ENCODE data around the gene GNAT1. TPM values are rescaled to one million over a fixed set of nuclear protein-coding genes. Genes with fewer than 3 reads are reported as not detected.

Gene GNAT1
- polyA plus RNA-seq (2011; rRNA removed) (not detected in 2 replicates), polyA minus RNA-seq (2011; rRNA and poly(A)+ RNA removed) (not detected in 2 replicates)

DNA sequence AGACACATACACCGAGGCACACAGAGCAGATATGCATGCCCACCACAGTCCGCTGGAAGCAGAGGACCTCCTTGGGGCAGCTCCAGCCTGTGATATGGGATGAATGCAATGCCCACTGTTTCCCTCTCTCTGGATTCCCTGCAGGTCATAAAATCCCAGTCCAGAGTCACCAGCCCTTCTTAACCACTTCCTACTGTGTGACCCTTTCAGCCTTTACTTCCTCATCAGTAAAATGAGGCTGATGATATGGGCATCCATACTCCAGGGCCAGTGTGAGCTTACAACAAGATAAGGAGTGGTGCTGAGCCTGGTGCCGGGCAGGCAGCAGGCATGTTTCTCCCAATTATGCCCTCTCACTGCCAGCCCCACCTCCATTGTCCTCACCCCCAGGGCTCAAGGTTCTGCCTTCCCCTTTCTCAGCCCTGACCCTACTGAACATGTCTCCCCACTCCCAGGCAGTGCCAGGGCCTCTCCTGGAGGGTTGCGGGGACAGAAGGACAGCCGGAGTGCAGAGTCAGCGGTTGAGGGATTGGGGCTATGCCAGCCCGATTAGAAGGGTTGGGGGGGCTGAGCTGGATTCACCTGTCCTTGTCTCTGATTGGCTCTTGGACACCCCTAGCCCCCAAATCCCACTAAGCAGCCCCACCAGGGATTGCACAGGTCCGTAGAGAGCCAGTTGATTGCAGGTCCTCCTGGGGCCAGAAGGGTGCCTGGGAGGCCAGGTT lies at the start of gene GNAT1:
GNAT1 (plus strand) TSS at position 675 of the 725 bp plus-strand sequence. CDS start 116 bp downstream, outside the sequence.
- no peak within 1 kb of the TSS for H3K4me3 ChIP-seq (ENCODE audit: low read depth, low read length)
- no peaks in the 10 kb centered on the region for H3K36me3 ChIP-seq (ENCODE audit: control insufficient read depth, insufficient read depth, low read length)
- ChIA-PET POLR2A (no interaction called here), CTCF (interaction anchor here (0.6 to 16.3 kb wide), 15 partner anchors 9 to 388 kb away, joined by 3 to 378 read pairs (median 6); partner anchors contain the start of genes GNAI2, INKA1 and SLC38A3)
- no peak for DNase-seq (ENCODE audit: low read depth)
- TF ChIP-seq CTCF (IDR thresholded peaks at IDR 0.05; ENCODE audit: insufficient read depth, low read depth, low read length), result no peak
- H3K27me3 ChIP-seq (ENCODE audit: control insufficient read depth, insufficient read depth, low read length), result peaks cover 8% of the 10 kb centered on the region

DNA sequence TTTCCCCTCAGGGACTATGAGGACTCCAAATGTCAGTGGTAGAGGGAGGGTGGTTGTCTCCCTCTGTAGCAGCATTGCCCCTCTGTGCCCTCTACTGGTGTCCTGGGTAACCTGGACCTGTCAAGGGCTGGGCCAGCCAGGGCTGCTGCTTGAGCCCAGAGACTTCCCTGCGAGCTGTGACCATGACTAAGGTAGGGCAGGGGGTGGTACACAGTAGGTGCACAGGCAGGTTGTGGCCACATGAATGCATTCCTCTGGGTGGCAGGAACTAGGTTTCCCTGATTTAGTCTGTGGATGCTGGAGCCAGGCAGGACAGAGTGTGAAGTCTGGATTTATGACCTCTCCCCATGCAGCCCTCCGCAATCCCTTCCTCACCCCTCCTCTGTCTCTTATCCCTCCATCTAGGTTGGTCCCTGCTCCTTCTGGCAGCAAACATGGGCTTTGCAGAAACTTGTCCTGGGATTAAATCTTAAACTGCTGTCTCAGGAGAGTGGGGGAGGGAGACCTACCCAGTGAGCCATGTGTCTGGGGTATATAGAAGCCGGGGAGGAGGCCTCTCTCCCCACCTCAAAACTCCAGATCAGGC lies 45.0 kb upstream of the GNAT1 start:
- no peaks in the 10 kb centered on the region for H3K36me3 ChIP-seq (ENCODE audit: control insufficient read depth, insufficient read depth, low read length)
- no peaks in the 10 kb centered on the region for H3K27me3 ChIP-seq (ENCODE audit: control insufficient read depth, insufficient read depth, low read length)
- TF ChIP-seq CTCF (IDR thresholded peaks at IDR 0.05; ENCODE audit: insufficient read depth, low read depth, low read length), result peak; percentile 20; the same call in 1 of the 2 replicates
- H3K4me3 ChIP-seq (ENCODE audit: low read depth, low read length), result no peak overlapping the region
- CTCF ChIA-PET, result no interaction called here
- no peak for DNase-seq (ENCODE audit: low read depth)
- POLR2A ChIA-PET, result no interaction called here

DNA sequence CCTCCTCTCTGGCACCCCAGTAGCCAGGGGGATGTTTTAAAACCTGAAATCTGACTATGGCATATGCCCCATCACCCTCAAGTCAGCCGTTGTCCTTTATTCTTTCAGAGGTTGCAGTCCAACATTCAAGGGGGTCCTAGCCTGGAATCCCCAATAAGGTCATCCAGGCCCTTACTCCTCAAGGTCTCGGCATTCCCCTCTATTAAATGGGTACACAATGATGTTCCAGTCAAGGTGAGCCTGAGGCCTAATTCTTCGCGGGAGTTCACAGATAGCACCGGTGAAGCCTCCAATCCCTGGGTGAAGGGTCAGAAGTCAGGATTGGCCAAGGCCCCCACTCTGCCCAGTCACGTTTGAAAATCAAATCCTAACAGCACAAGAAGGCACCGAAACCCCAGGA lies 44.4 kb upstream of the GNAT1 start:
- DNase-seq (ENCODE audit: low read depth), result no peak
- no peaks in the 10 kb centered on the region for H3K36me3 ChIP-seq (ENCODE audit: control insufficient read depth, insufficient read depth, low read length)
- H3K27me3 ChIP-seq (ENCODE audit: control insufficient read depth, insufficient read depth, low read length), result no peaks in the 10 kb centered on the region
- ChIA-PET CTCF (interaction anchor here (1.4 kb wide), 1 partner anchor 10 kb away, joined by 5 read pairs; no protein-coding TSS in a partner anchor), POLR2A (no interaction called here)
- H3K4me3 ChIP-seq (ENCODE audit: low read depth, low read length), result no peak overlapping the region
- no peak for TF ChIP-seq CTCF (IDR thresholded peaks at IDR 0.05; ENCODE audit: insufficient read depth, low read depth, low read length)

GRCh38 chr3:50147447-50147846 lies 44.0 kb upstream of the GNAT1 start:
- ChIA-PET POLR2A (no interaction called here), CTCF (interaction anchor here (1.4 kb wide), 1 partner anchor 9 kb away, joined by 5 read pairs; no protein-coding TSS in a partner anchor)
- no peak for TF ChIP-seq CTCF (IDR thresholded peaks at IDR 0.05; ENCODE audit: insufficient read depth, low read depth, low read length)
- Histone ChIP-seq H3K36me3 (ENCODE audit: control insufficient read depth, insufficient read depth, low read length) (no peaks in the 10 kb centered on the region), H3K4me3 (ENCODE audit: low read depth, low read length) (no peak overlapping the region), H3K27me3 (ENCODE audit: control insufficient read depth, insufficient read depth, low read length) (no peaks in the 10 kb centered on the region)
- DNase-seq (ENCODE audit: low read depth), result no peak

- DNase-seq (ENCODE audit: low read depth), result no peak
- ChIA-PET CTCF (interaction anchor here (1.4 kb wide), 1 partner anchor 9 kb away, joined by 5 read pairs; no protein-coding TSS in a partner anchor), POLR2A (no interaction called here)
- TF ChIP-seq CTCF (IDR thresholded peaks at IDR 0.05; ENCODE audit: insufficient read depth, low read depth, low read length), result no peak
- H3K36me3 ChIP-seq (ENCODE audit: control insufficient read depth, insufficient read depth, low read length), result no peaks in the 10 kb centered on the region
- no peak overlapping the region for H3K4me3 ChIP-seq (ENCODE audit: low read depth, low read length)
- H3K27me3 ChIP-seq (ENCODE audit: control insufficient read depth, insufficient read depth, low read length), result no peaks in the 10 kb centered on the region
These were observed 43.5 kb upstream of the GNAT1 start for GRCh38 chr3:50147861-50148260.

All from BJ (cell line).